T-cell (primary cell): ENCODE measurements around the gene TIPRL. TPM values are rescaled to one million over a fixed set of nuclear protein-coding genes. Genes with fewer than 3 reads are reported as not detected.
"Not testable (repeated sequence)": the region's sequence is repeated elsewhere in the genome, so short reads cannot be mapped to it uniquely, and the experiment has no call there.

Source experiments
- ATAC-seq, 4 experiments: fragments of 200-7000 bp in 3 of 4; fragments of 150-1000 bp in 1 of 4; cut with Tn5 transposase; replicated peaks in 1 of 4; 1 replicate in 3 of 4; 2 replicates in 1 of 4; pipeline ENCODE4 v1.10.0; 2021; ENCODE audit warnings: moderate library complexity in 3 of 4, mild to moderate bottlenecking in 2 of 4, moderate number of reproducible peaks in 1 of 4
- CTCF ChIA-PET, 2 donors: fragments of 300-600 bp; sonication (Branson Sonifier 250); formaldehyde crosslinking; loops; one replicate each; lab custom pipeline; 2022; ENCODE audit warnings: antibody characterized with exemption in 2 of 2; lab: Charles Lee
- POLR2A ChIA-PET, 2 donors: fragments of 300-600 bp; sonication (Branson Sonifier 250); formaldehyde crosslinking; loops; one replicate each; lab custom pipeline; 2022; ENCODE audit warnings: antibody characterized with exemption in 2 of 2; lab: Charles Lee
- DNase-seq, 35 experiments: peaks; one replicate each; pipeline versions ENCODE4 v3.0.0 to v3.0.0-alpha.2; 2013 to 2023
- H3K27ac ChIP-seq: one replicate; pipeline ENCODE4 v1.5.1; 2013; ENCODE audit warnings: low read length
- H3K27me3 ChIP-seq, 2 experiments: replicated peaks in 1 of 2; 1 replicate in 1 of 2; 2 replicates in 1 of 2; pipeline versions ENCODE4 v1.6.1 to v1.7.0; 2013; ENCODE audit warnings: low read length in 1 of 2, mixed read lengths in 1 of 2; ENCODE audit not compliant: control insufficient read depth in 2 of 2, insufficient read depth in 2 of 2; ENCODE audit errors: extremely low read depth in 1 of 2
- H3K36me3 ChIP-seq, 2 donors: 1 replicate in 1 of 2; 2 replicates in 1 of 2; pipeline versions ENCODE4 v1.6.1 to v1.7.0; 2013; ENCODE audit warnings: low read length in 1 of 2; ENCODE audit not compliant: control insufficient read depth in 2 of 2, insufficient read depth in 1 of 2; ENCODE audit errors: extremely low read depth in 1 of 2
- H3K4me1 ChIP-seq, 2 experiments: 1 replicate in 1 of 2; 2 replicates in 1 of 2; pipeline versions ENCODE4 v1.6.1 to v1.7.0; 2013; ENCODE audit warnings: low read length in 2 of 2, mixed read lengths in 1 of 2; ENCODE audit not compliant: insufficient read depth in 2 of 2, control insufficient read depth in 1 of 2; ENCODE audit errors: extremely low read depth in 1 of 2
- H3K4me3 ChIP-seq, 2 donors: 1 replicate in 1 of 2; 2 replicates in 1 of 2; pipeline versions ENCODE4 v1.5.1 to v1.7.0; 2013; ENCODE audit warnings: mild to moderate bottlenecking in 2 of 2, low read length in 1 of 2, moderate library complexity in 1 of 2; ENCODE audit not compliant: control insufficient read depth in 1 of 2; ENCODE audit errors: extremely low read depth in 1 of 2
- H3K9me3 ChIP-seq: 2 replicates; pipeline ENCODE4 v1.7.0; 2013
- H3K27ac Mint-ChIP-seq, 2 donors: one replicate each; pipeline ENCODE4 v1.8.0; 2020 to 2021; ENCODE audit warnings: mild to moderate bottlenecking in 2 of 2, mixed read lengths in 2 of 2
- H3K27me3 Mint-ChIP-seq, 2 donors: one replicate each; pipeline ENCODE4 v1.8.0; 2021 to 2022; ENCODE audit warnings: mixed read lengths in 2 of 2
- H3K36me3 Mint-ChIP-seq: one replicate; pipeline ENCODE4 v1.8.0; 2021; ENCODE audit warnings: mixed read lengths
- H3K4me1 Mint-ChIP-seq, 3 donors: one replicate each; pipeline ENCODE4 v1.8.0; 2020 to 2022; ENCODE audit warnings: mixed read lengths in 3 of 3, mild to moderate bottlenecking in 1 of 3
- H3K4me3 Mint-ChIP-seq, 3 donors: one replicate each; pipeline ENCODE4 v1.8.0; 2020 to 2022; ENCODE audit warnings: mild to moderate bottlenecking in 3 of 3, mixed read lengths in 3 of 3, moderate library complexity in 3 of 3
- H3K9me3 Mint-ChIP-seq, 3 donors: one replicate each; pipeline ENCODE4 v1.8.0; 2020 to 2022; ENCODE audit warnings: mixed read lengths in 3 of 3
- WGBS: methylation state at CpG from one replicate; pipeline ENCODE4 v1.1.5; 2013; ENCODE audit warnings: missing lambda C conversion rate; ENCODE audit not compliant: insufficient coverage; 5-methylcytosine and 5-hydroxymethylcytosine counted together
- total RNA-seq, 35 experiments: library from RNA in 6 of 35; stranded (reverse) in 6 of 35; fragments of 120-200 nt in 1 of 35; gene quantifications; one replicate each; pipeline versions ENCODE4 v1.2.1 to v1.2.4 and lab custom pipeline; 2013 to 2026

TIPRL gene
- total RNA-seq, 5 donors from 2014 or later (not counting 1 experiment from before 2014, with no cell fraction given): 13.8 to 26.6 (median 22.3) TPM

DNA sequence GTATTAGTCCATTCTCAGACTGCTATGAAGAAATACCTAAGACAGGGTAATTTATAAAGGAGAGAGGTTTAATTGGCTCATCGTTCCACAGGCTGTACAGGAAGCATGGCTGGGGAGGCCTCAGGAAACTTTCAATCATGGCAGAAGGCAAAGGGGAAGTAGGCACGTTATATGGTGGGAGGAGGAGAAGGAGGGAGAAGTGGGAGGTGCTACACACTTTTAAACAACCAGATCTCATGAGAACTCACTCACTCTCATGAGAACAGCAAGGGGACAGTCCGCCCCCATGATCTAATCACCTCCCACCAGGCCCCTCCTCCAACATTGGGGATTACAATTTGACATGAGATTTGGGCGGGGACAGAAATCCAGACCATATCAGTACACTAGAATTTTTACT, 24.1 kb upstream of the TIPRL start:
- H3K36me3 Mint-ChIP-seq, H3K27ac Mint-ChIP-seq, DNase-seq, CTCF ChIA-PET, H3K4me1 ChIP-seq, ATAC-seq, POLR2A ChIA-PET, H3K27ac ChIP-seq, H3K36me3 ChIP-seq, H3K9me3 ChIP-seq, H3K4me3 ChIP-seq, H3K27me3 ChIP-seq, H3K4me1 Mint-ChIP-seq, H3K4me3 Mint-ChIP-seq: not testable (repeated sequence)
- Mint-ChIP-seq H3K9me3 (peaks cover 10 to 22% (median 18%) of the 10 kb centered on the region in 3 donors), H3K27me3 (peaks cover 3 to 15% of the 10 kb centered on the region in 2 donors)
- 60% methylated on average over 2 of the region's 4 CpGs for WGBS

GRCh38 chr1:168155910-168156309, 22.9 kb upstream of the TIPRL start:
- ChIA-PET POLR2A (no interaction called here), CTCF (no interaction called here)
- Mint-ChIP-seq H3K36me3 (peaks cover 11% of the 10 kb centered on the region), H3K4me3 (no peak overlapping the region), H3K27me3 (peaks cover 8 to 19% of the 10 kb centered on the region in 2 donors), H3K4me1 (no peaks in the 10 kb centered on the region), H3K9me3 (peaks cover 19 to 34% (median 23%) of the 10 kb centered on the region in 3 donors), H3K27ac (no peak overlapping the region)
- H3K4me1 ChIP-seq: no peaks in the 10 kb centered on the region
- H3K27ac ChIP-seq: no peak overlapping the region
- ATAC-seq (no peak), DNase-seq (no peak)
- no peak overlapping the region for H3K4me3 ChIP-seq
- no peaks in the 10 kb centered on the region for H3K36me3 ChIP-seq
- WGBS: no CpG with 5 or more reads among the region's 4 CpGs
- peaks cover 2% of the 10 kb centered on the region for H3K9me3 ChIP-seq
- peaks cover 0 to under 1% of the 10 kb centered on the region in 2 experiments for H3K27me3 ChIP-seq

DNA sequence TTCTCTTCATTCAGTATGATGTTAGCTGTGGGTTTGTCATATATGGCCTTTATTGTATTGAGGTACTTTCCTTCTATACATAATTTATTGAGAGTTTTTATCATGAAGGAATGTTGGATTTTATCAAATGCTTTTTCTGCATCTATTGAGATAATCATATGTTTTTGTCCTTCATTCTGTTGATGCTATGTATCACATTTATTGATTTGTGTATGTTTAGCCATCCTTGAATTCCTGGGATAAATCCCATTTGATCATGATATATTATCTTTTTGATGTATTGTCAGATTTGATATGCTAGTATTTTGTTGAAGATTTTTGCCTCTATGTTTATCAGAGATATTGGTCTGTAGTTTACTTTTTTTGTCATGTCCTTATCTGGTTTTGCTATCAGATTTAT, 21.1 kb upstream of the TIPRL start:
- H3K36me3 ChIP-seq: no peaks in the 10 kb centered on the region
- ATAC-seq: no peak
- no peaks in the 10 kb centered on the region for H3K4me1 Mint-ChIP-seq
- H3K27me3 ChIP-seq: peaks cover 0 to 9% of the 10 kb centered on the region in 2 experiments
- no peak overlapping the region for H3K27ac Mint-ChIP-seq
- H3K4me3 ChIP-seq: no peak overlapping the region
- H3K4me3 Mint-ChIP-seq: no peak overlapping the region
- peaks cover 13 to 19% of the 10 kb centered on the region in 2 donors for H3K27me3 Mint-ChIP-seq
- H3K9me3 Mint-ChIP-seq: peaks cover 19 to 34% (median 23%) of the 10 kb centered on the region in 3 donors
- no peak for DNase-seq
- peaks cover 11% of the 10 kb centered on the region for H3K36me3 Mint-ChIP-seq
- H3K4me1 ChIP-seq: no peaks in the 10 kb centered on the region
- ChIA-PET POLR2A (interaction anchor here in 1 of 2 donors (0.7 kb wide), 1 partner anchor 77 kb away, joined by 4 read pairs; no protein-coding TSS in a partner anchor), CTCF (interaction anchor here in 1 of 2 donors (0.7 kb wide), 1 partner anchor 1322 kb away, joined by 9 read pairs; no protein-coding TSS in a partner anchor)
- H3K9me3 ChIP-seq: peaks cover 2% of the 10 kb centered on the region
- H3K27ac ChIP-seq: no peak overlapping the region

DNA sequence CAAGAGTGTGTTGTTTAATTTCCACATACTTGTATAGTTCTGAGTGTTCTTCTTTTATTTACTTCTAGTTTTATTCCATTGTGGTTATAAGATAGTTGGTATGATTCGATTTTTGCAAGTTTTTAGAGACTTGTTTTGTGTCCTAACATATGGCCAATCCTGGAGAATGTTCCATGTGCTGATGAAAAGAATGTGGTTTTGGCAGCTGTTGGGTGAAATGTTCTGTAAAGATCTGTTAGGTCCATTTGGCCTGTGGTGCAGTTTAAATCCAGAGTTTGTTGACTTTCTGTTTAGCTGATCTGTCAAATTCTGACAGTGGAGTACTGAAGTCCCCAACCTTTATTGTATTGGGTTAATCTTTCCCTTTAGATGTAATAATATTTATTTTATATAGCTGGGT, 19.5 kb upstream of the TIPRL start:
- 60% methylated on average over 1 of the region's 1 CpG for WGBS
- ATAC-seq (no peak), DNase-seq (no peak)
- peaks cover 19 to 34% (median 23%) of the 10 kb centered on the region in 3 donors for H3K9me3 Mint-ChIP-seq
- Histone ChIP-seq H3K27ac (no peak overlapping the region), H3K36me3 (no peaks in the 10 kb centered on the region), H3K27me3 (peaks cover 0 to 16% of the 10 kb centered on the region in 2 experiments), H3K9me3 (peaks cover 2% of the 10 kb centered on the region), H3K4me3 (no peak overlapping the region), H3K4me1 (no peaks in the 10 kb centered on the region)
- ChIA-PET POLR2A (no interaction called here), CTCF (interaction anchor here in 1 of 2 donors (0.6 kb wide), 1 partner anchor 14 kb away, joined by 3 read pairs; no protein-coding TSS in a partner anchor)
- no peaks in the 10 kb centered on the region for H3K4me1 Mint-ChIP-seq
- peaks cover 13 to 16% of the 10 kb centered on the region in 2 donors for H3K27me3 Mint-ChIP-seq
- peaks cover 11% of the 10 kb centered on the region for H3K36me3 Mint-ChIP-seq
- H3K4me3 Mint-ChIP-seq: no peak overlapping the region
- no peak overlapping the region for H3K27ac Mint-ChIP-seq

- CTCF ChIA-PET: interaction anchor here in 1 of 2 donors (0.6 kb wide), 1 partner anchor 15 kb away, joined by 3 read pairs; no protein-coding TSS in a partner anchor
- ATAC-seq: no peak
- Mint-ChIP-seq H3K27me3 (peaks cover 16% of the 10 kb centered on the region in 2 donors), H3K4me3 (no peak overlapping the region), H3K4me1 (no peaks in the 10 kb centered on the region), H3K9me3 (peaks cover 19 to 34% (median 23%) of the 10 kb centered on the region in 3 donors), H3K27ac (no peak overlapping the region), H3K36me3 (peaks cover 11% of the 10 kb centered on the region)
- peaks cover 2% of the 10 kb centered on the region for H3K9me3 ChIP-seq
- no CpG with 5 or more reads among the region's 1 CpG for WGBS
- H3K4me1 ChIP-seq: no peaks in the 10 kb centered on the region
- POLR2A ChIA-PET: no interaction called here
- peaks cover 0 to 16% of the 10 kb centered on the region in 2 experiments for H3K27me3 ChIP-seq
- no peak overlapping the region for H3K4me3 ChIP-seq
- no peak overlapping the region for H3K27ac ChIP-seq
- DNase-seq: no peak
- no peaks in the 10 kb centered on the region for H3K36me3 ChIP-seq
Observed at GRCh38 chr1:168159979-168160378, 18.8 kb upstream of the TIPRL start.

- ChIA-PET POLR2A (no interaction called here), CTCF (no interaction called here)
- no peak overlapping the region for H3K4me3 Mint-ChIP-seq
- no peaks in the 10 kb centered on the region for H3K36me3 ChIP-seq
- no peaks in the 10 kb centered on the region for H3K4me1 ChIP-seq
- H3K4me3 ChIP-seq: no peak overlapping the region
- ATAC-seq: no peak
- H3K27me3 ChIP-seq: peaks cover 0 to 16% of the 10 kb centered on the region in 2 experiments
- no peak overlapping the region for H3K27ac Mint-ChIP-seq
- H3K36me3 Mint-ChIP-seq: peaks cover 11% of the 10 kb centered on the region
- no peaks in the 10 kb centered on the region for H3K4me1 Mint-ChIP-seq
- H3K9me3 Mint-ChIP-seq: peaks cover 19 to 34% (median 23%) of the 10 kb centered on the region in 3 donors
- H3K27ac ChIP-seq: no peak overlapping the region
- no peak for DNase-seq
- peaks cover 11 to 22% of the 10 kb centered on the region in 2 donors for H3K27me3 Mint-ChIP-seq
- 92% methylated on average over 1 of the region's 2 CpGs for WGBS
- H3K9me3 ChIP-seq: peaks cover 2% of the 10 kb centered on the region
Observed at GRCh38 chr1:168161459-168161858, 17.3 kb upstream of the TIPRL start.
